Measurements from ENCODE around the gene OR13C4. TPM values are rescaled to one million over a fixed set of nuclear protein-coding genes. Genes with fewer than 3 reads are reported as not detected.
A peak's percentile ranks its signal among the peaks of the same experiment; 100 is the strongest.
"Not testable (repeated sequence)": the region's sequence is repeated elsewhere in the genome, so short reads cannot be mapped to it uniquely, and the experiment has no call there.

OR13C4 gene
- not detected for polyA plus RNA-seq (ENCODE audit: insufficient read length in 10 of 10)
- long read RNA-seq, donor 1 = 0 reads
- long read RNA-seq, donor 2 = 0 reads
- long read RNA-seq, donor 3 = 0 reads
- long read RNA-seq, donor 4 = 0 reads
- long read RNA-seq, donor 5 = 0 reads
- long read RNA-seq, donor 6 = 0 reads
- long read RNA-seq, donor 7 = 0 reads
- long read RNA-seq, donor 8 = 0 reads
- long read RNA-seq, donor 9 = 0 reads

- DNase-seq = no peak
These were observed at the start of gene OR13C4 for GRCh38 chr9:104527109-104527508. Gene OR13C4 (minus strand): TSS chr9:104527209. CDS start chr9:104527209, 0 bp downstream.

GRCh38 chr9:104575456-104575855 is 48.4 kb upstream of the OR13C4 start:
- DNase-seq = peak in 2 of 3 donors; percentile 9 to 15

- no peak for DNase-seq
These were observed 45.6 kb upstream of the OR13C4 start for GRCh38 chr9:104572612-104573011.

- no peak for DNase-seq
These were observed 41.9 kb upstream of the OR13C4 start, which contains the start of gene OR13C8 for GRCh38 chr9:104568868-104569267. Gene OR13C8 (plus strand): TSS chr9:104569168. CDS start chr9:104569168, 0 bp downstream.

- DNase-seq = no peak
These were observed 37.3 kb upstream of the OR13C4 start for GRCh38 chr9:104564358-104564757.

GRCh38 chr9:104556830-104557634 is 30.0 kb upstream of the OR13C4 start:
- no peak for DNase-seq

- DNase-seq = peak in 1 of 3 donors; percentile 13
These were observed 28.5 kb upstream of the OR13C4 start for GRCh38 chr9:104555521-104555920.

- DNase-seq = peak in 1 of 3 donors; percentile 25
These were observed 26.3 kb upstream of the OR13C4 start for GRCh38 chr9:104553261-104553660.

- no peak for DNase-seq
These were observed 17.6 kb upstream of the OR13C4 start for GRCh38 chr9:104544644-104545043.

- DNase-seq = no peak
These were observed 12.3 kb upstream of the OR13C4 start for GRCh38 chr9:104539275-104539674.

GRCh38 chr9:104536756-104537155 is 9.7 kb upstream of the OR13C4 start, which contains the start of gene OR13C3:
Gene OR13C3 (minus strand): TSS chr9:104536856. CDS start chr9:104536723, 133 bp downstream.
- DNase-seq = no peak

- not testable (repeated sequence) for DNase-seq
These were observed 6.8 kb downstream of the OR13C4 start for GRCh38 chr9:104520241-104520640.

GRCh38 chr9:104514901-104515300 is 12.1 kb downstream of the OR13C4 start:
- DNase-seq = no peak

- no peak for DNase-seq
These were observed 20.4 kb downstream of the OR13C4 start for GRCh38 chr9:104506565-104506964.

GRCh38 chr9:104503963-104504362 is 23.0 kb downstream of the OR13C4 start, which contains the start of gene OR13F1:
Gene OR13F1 (plus strand): TSS chr9:104504263. CDS start chr9:104504263, 0 bp downstream.
- DNase-seq = no peak

- no peak for DNase-seq
These were observed 23.6 kb downstream of the OR13C4 start for GRCh38 chr9:104503440-104503839.

GRCh38 chr9:104494808-104495207 is 32.2 kb downstream of the OR13C4 start:
- peak in 2 of 3 donors; percentile 4 to 8 for DNase-seq

GRCh38 chr9:104485014-104485413 is 42.0 kb downstream of the OR13C4 start:
- no peak for DNase-seq

- no peak for DNase-seq
These were observed 44.0 kb downstream of the OR13C4 start for GRCh38 chr9:104482921-104483570.
